Loucy (cell line): Measurements from ENCODE around the gene WWOX.
"Not testable (repeated sequence)": the region's sequence is repeated elsewhere in the genome, so short reads cannot be mapped to it uniquely, and the experiment has no call there.

Source experiments
- H2AFZ ChIP-seq: fragments of 200-600 bp; sonication (generic); 2 replicates; pipeline ENCODE4 v1.6.0; 2016; ENCODE audit warnings: antibody characterized with exemption, mild to moderate bottlenecking, low read length, moderate library complexity
- H3F3A ChIP-seq: fragments of 200-600 bp; 2 replicates; pipeline ENCODE4 v1.6.0; 2016; ENCODE audit warnings: antibody characterized with exemption, low read depth, mild to moderate bottlenecking
- H3K27me3 ChIP-seq: fragments of 200-600 bp; sonication (generic); 2 replicates; pipeline ENCODE4 v1.6.1; 2014; ENCODE audit warnings: low read length, mild to moderate bottlenecking; ENCODE audit not compliant: insufficient read depth, poor library complexity, severe bottlenecking
- H3K36me3 ChIP-seq: fragments of 200-600 bp; sonication (generic); 2 replicates; pipeline ENCODE4 v1.6.1; 2016; ENCODE audit warnings: low read length; ENCODE audit not compliant: insufficient read depth
- H3K4me1 ChIP-seq: fragments of 200-600 bp; sonication (generic); 2 replicates; pipeline ENCODE4 v1.5.1; 2014; ENCODE audit warnings: low read length, mild to moderate bottlenecking; ENCODE audit not compliant: insufficient read depth, poor library complexity, severe bottlenecking
- H3K4me2 ChIP-seq: fragments of 200-600 bp; sonication (generic); 2 replicates; pipeline ENCODE4 v1.6.0; 2014; ENCODE audit warnings: antibody characterized with exemption, low read length, low read depth, mild to moderate bottlenecking; ENCODE audit not compliant: poor library complexity, severe bottlenecking
- H3K4me3 ChIP-seq: fragments of 200-600 bp; sonication (generic); 2 replicates; pipeline ENCODE4 v1.5.1; 2014; ENCODE audit warnings: low read length, mild to moderate bottlenecking, mixed read lengths; ENCODE audit not compliant: poor library complexity, severe bottlenecking
- H3K79me2 ChIP-seq: fragments of 200-600 bp; sonication (generic); 2 replicates; pipeline ENCODE4 v1.6.1; 2014; ENCODE audit warnings: low read length; ENCODE audit not compliant: insufficient read depth
- H3K9ac ChIP-seq: fragments of 200-600 bp; sonication (generic); 2 replicates; pipeline ENCODE4 v1.6.0; 2014; ENCODE audit warnings: mild to moderate bottlenecking, low read depth, low read length, moderate library complexity; ENCODE audit not compliant: poor library complexity, severe bottlenecking
- H3K9me2 ChIP-seq: fragments of 200-600 bp; sonication (generic); replicated peaks from 2 replicates; pipeline ENCODE4 v1.6.1; 2016; ENCODE audit warnings: low read depth, low read length, mixed read lengths
- H3K9me3 ChIP-seq: fragments of 200-600 bp; sonication (generic); 2 replicates; pipeline ENCODE4 v1.6.1; 2014; ENCODE audit warnings: mild to moderate bottlenecking, antibody characterized with exemption, low read length, low read depth; ENCODE audit not compliant: insufficient read depth
- H4K20me1 ChIP-seq: fragments of 200-600 bp; sonication (generic); 2 replicates; pipeline ENCODE4 v1.6.0; 2014; ENCODE audit warnings: antibody characterized with exemption, low read length, mild to moderate bottlenecking; ENCODE audit not compliant: insufficient read depth, poor library complexity, severe bottlenecking
- CTCF ChIP-seq: fragments of 200-600 bp; sonication (generic); conservative IDR thresholded peaks from 2 replicates; pipeline ENCODE4 v1.5.1; 2014; ENCODE audit warnings: mild to moderate bottlenecking, antibody characterized with exemption, low read length
- EZH2phosphoT487 ChIP-seq: fragments of 200-600 bp; IDR thresholded peaks from 2 replicates; pipeline ENCODE4 v1.6.1; 2018; ENCODE audit warnings: antibody characterized with exemption, mild to moderate bottlenecking, moderate library complexity, borderline replicate concordance

Gene WWOX

GRCh38 chr16:78513838-78514237 is 414.4 kb downstream of the WWOX start:
- Histone ChIP-seq H3K9ac (no peak overlapping the region), H3K36me3 (no peaks in the 10 kb centered on the region), H3K9me2 (no peaks in the 10 kb centered on the region), H3K79me2 (no peaks in the 10 kb centered on the region), H3F3A (no peaks in the 10 kb centered on the region), H3K27me3 (no peaks in the 10 kb centered on the region), H3K4me3 (no peak overlapping the region), H3K4me1 (no peaks in the 10 kb centered on the region), H4K20me1 (no peaks in the 10 kb centered on the region), H3K4me2 (no peak overlapping the region), H2AFZ (no peak overlapping the region), H3K9me3 (no peaks in the 10 kb centered on the region)
- TF ChIP-seq EZH2phosphoT487 (no peak), CTCF (no peak)

- H3K4me1 ChIP-seq, H3K36me3 ChIP-seq, H3K4me2 ChIP-seq, H3K9ac ChIP-seq, H3K79me2 ChIP-seq, H3K27me3 ChIP-seq, H3F3A ChIP-seq, H2AFZ ChIP-seq, H4K20me1 ChIP-seq, H3K9me3 ChIP-seq, H3K4me3 ChIP-seq, H3K9me2 ChIP-seq: not testable (repeated sequence)
- 0 out of 2 replicates have a peak, but pooled peaks have one; percentile 17 for TF ChIP-seq CTCF
These were observed 415.4 kb downstream of the WWOX start for GRCh38 chr16:78514888-78515287.

- Histone ChIP-seq H3K4me1 (no peaks in the 10 kb centered on the region), H3K9ac (no peak overlapping the region), H3K9me2 (no peaks in the 10 kb centered on the region), H3F3A (no peaks in the 10 kb centered on the region), H3K79me2 (no peaks in the 10 kb centered on the region), H3K27me3 (no peaks in the 10 kb centered on the region), H2AFZ (no peak overlapping the region), H3K9me3 (no peaks in the 10 kb centered on the region), H3K36me3 (no peaks in the 10 kb centered on the region), H3K4me2 (no peak overlapping the region), H3K4me3 (no peak overlapping the region), H4K20me1 (no peaks in the 10 kb centered on the region)
- no peak for TF ChIP-seq CTCF
- TF ChIP-seq EZH2phosphoT487 = no peak
These were observed 416.0 kb downstream of the WWOX start for GRCh38 chr16:78515421-78515820.
